ENCODE results near the gene ARRB1. TPM values are rescaled to one million over a fixed set of nuclear protein-coding genes. Genes with fewer than 3 reads are reported as not detected.
"Not testable (repeated sequence)": the region's sequence is repeated elsewhere in the genome, so short reads cannot be mapped to it uniquely, and the experiment has no call there.

ARRB1 gene
- total and polyA plus RNA-seq, 10 donors, result 11.6 to 139 (median 78.1) TPM

DNA sequence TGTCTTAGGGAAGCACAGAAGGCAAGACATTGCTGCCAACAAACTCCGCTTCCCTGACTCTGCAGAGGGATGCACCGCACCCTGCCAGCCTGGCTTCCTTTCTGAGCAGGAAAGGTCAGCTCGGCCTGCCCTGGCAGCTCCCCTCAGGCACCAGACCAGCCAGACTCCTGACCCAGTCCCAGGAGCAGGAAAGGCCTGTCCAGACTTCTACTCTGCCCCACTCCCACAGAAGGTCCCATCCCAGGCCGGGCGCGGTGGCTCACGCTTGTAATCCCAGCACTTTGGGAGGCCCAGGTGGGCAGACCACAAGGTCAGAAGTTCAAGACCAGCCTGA lies 17.7 kb downstream of the ARRB1 start:
- peaks cover 0 to 5% (median 0%) of the 10 kb centered on the region in 6 donors for H3K36me3 ChIP-seq
- no peak for DNase-seq
- peak overlapping the region in 4 of 8 donors; percentile 27 to 95 (median 66) for H3K27ac ChIP-seq
- no peaks in the 10 kb centered on the region for H3K27me3 ChIP-seq (replicated peaks in 1 of 7)
- intact Hi-C loops (cut with DNase I; ENCODE audit: low total_unique reads), result loop anchor here (5.0 kb wide), 1 partner anchor 49 kb away; no protein-coding TSS in a partner anchor
- H3K4me1 ChIP-seq, result peaks cover 42 to 95% (median 76%) of the 10 kb centered on the region in 6 donors
- H3K9me3 ChIP-seq, result no peaks in the 10 kb centered on the region
- WGBS, 5 donors, result 66 to 97% (median 72%) methylated on average over 7 of the region's 7 CpGs
- TF ChIP-seq, protein P1, sequence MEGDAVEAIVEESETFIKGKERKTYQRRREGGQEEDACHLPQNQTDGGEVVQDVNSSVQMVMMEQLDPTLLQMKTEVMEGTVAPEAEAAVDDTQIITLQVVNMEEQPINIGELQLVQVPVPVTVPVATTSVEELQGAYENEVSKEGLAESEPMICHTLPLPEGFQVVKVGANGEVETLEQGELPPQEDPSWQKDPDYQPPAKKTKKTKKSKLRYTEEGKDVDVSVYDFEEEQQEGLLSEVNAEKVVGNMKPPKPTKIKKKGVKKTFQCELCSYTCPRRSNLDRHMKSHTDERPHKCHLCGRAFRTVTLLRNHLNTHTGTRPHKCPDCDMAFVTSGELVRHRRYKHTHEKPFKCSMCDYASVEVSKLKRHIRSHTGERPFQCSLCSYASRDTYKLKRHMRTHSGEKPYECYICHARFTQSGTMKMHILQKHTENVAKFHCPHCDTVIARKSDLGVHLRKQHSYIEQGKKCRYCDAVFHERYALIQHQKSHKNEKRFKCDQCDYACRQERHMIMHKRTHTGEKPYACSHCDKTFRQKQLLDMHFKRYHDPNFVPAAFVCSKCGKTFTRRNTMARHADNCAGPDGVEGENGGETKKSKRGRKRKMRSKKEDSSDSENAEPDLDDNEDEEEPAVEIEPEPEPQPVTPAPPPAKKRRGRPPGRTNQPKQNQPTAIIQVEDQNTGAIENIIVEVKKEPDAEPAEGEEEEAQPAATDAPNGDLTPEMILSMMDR (IDR thresholded peaks at IDR 0.05 in 8 of 11, conservative IDR thresholded peaks at IDR 0.05 in 3 of 11), result no peak
- peak; percentile 21 to 68 (median 68) for TF ChIP-seq POLR2AphosphoS5 (IDR thresholded peaks at IDR 0.05)
- no peak overlapping the region for H3K4me3 ChIP-seq

DNA sequence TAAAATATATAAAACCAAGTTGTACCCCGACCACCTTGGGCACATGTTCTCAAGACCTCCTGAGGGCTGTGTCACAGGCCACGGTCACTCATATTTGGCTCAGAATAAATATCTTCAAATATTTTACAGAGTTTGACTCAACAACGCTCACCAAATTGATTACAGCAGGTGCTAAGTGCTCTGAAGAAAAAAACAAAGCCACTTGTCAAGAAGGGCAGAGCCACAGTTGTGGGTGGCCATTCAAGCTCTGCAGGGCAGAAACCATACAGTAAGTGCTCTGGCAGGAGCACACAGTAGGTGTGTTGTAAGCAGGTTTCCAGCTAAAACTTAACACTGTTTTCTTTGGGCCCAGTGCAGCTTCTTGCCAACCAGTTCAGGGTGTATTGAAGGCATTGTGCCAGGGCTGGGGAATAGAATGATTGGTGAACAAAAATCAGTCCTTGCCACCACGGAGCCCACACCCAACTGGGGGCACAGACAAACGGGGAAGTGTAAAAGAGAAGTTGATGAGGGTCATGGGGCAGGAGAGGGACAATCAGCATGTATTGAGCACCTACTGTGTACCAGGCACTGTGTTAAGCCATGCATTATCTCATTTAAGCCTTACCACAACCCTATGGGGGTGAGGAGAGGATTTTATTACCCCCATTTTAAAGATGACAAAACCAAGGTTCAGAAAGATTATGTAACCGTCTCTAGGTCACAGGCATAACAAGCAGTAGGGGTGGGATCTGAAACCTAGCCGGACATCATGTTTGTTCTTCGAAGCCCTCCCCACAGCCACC lies 18.2 kb downstream of the ARRB1 start:
- peaks cover 41 to 95% (median 76%) of the 10 kb centered on the region in 6 donors for H3K4me1 ChIP-seq
- H3K36me3 ChIP-seq, result peaks cover 0 to 5% (median 0%) of the 10 kb centered on the region in 6 donors
- DNase-seq, result no peak
- TF ChIP-seq POLR2AphosphoS5 (IDR thresholded peaks at IDR 0.05) (no peak), POLR2A (IDR thresholded peaks at IDR 0.05) (no peak)
- TF ChIP-seq, protein P1 (IDR thresholded peaks at IDR 0.05 in 8 of 11, conservative IDR thresholded peaks at IDR 0.05 in 3 of 11), result no peak
- H3K27me3 ChIP-seq (replicated peaks in 1 of 7), result no peaks in the 10 kb centered on the region
- intact Hi-C loops (cut with DNase I; ENCODE audit: low total_unique reads), result loop anchor here (5.0 kb wide), 1 partner anchor 49 kb away; no protein-coding TSS in a partner anchor
- WGBS, 5 donors, result 64 to 73% (median 66%) methylated on average over 8 of the region's 8 CpGs
- H3K27ac ChIP-seq, result peak overlapping the region in 5 of 8 donors; percentile 3 to 95 (median 38)
- no peaks in the 10 kb centered on the region for H3K9me3 ChIP-seq
- no peak overlapping the region for H3K4me3 ChIP-seq

DNA sequence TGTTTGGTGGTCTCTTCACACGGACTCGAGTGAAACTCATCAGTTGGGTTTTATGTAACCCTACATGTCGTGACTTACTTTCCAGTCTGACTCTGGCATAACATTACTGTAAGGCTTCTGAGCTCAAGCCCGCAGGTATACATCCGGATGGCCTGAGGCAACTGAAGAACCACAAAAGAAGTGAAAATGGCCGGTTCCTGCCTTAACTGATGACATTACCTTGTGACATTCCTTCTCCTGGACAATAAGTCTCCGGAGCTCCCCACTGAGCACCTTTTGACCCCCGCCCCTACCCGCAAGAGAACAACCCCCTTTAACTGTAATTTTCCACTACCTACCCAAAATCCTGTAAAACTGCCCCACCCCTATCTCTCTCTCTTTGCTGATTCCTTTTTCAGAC lies 19.7 kb downstream of the ARRB1 start:
- WGBS, 5 donors, result 87 to 95% (median 92%) methylated on average over 9 of the region's 9 CpGs
- intact Hi-C loops (cut with DNase I; ENCODE audit: low total_unique reads), result loop anchor here (5.0 kb wide), 1 partner anchor 51 kb away; no protein-coding TSS in a partner anchor
- H3K36me3 ChIP-seq; H3K27me3 ChIP-seq (replicated peaks in 1 of 7); H3K9me3 ChIP-seq; H3K4me3 ChIP-seq; H3K27ac ChIP-seq; DNase-seq: not testable (repeated sequence)
- H3K4me1 ChIP-seq, result peaks cover 33 to 85% (median 66%) of the 10 kb centered on the region in 6 donors

DNA sequence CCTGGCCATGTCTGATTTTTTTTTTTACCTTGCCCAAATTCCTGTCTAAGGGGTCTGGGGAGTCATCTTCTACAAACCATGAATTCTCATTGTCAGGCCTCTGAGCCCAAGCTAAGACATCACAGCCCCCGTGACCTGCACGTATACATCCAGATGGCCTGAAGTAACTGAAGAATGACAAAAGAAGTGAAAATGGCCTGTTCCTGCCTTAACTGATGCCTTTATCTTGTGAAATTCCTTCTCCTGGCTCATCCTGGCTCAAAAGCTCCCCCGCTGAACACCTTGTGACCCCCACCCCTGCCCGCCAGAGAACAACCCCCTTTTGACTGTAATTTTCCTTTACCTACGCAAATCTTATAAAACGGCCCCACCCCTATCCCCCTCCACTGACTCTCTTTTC lies 20.2 kb downstream of the ARRB1 start:
- peaks cover 30 to 85% (median 65%) of the 10 kb centered on the region in 6 donors for H3K4me1 ChIP-seq

DNA sequence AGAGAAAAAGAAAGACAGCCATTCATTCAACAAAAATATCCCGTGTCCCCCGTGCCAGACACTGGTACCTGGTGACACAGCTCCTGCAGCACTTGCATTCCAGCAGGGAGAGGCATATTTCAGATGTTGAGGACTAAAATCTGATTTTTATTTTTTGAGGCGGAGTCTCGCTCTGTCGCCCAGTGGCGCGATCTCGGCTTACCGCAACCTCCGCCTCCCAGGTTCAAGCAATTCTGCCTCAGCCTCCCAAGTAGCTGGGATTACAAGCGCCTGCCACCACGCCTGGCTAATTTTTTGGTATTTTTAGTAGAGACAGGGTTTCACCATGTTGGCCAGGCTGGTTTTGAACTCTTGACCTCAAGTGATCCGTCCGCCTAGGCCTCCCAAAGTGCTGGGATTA lies 20.6 kb downstream of the ARRB1 start:
- H3K27me3 ChIP-seq (replicated peaks in 1 of 7); H3K36me3 ChIP-seq; H3K4me3 ChIP-seq; H3K9me3 ChIP-seq: not testable (repeated sequence)
- peak in 1 of 3 donors; percentile 7 for TF ChIP-seq POLR2AphosphoS5 (IDR thresholded peaks at IDR 0.05)
- H3K27ac ChIP-seq, result peak overlapping the region in 4 of 8 donors; percentile 25 to 72 (median 60)
- DNase-seq, result peak; percentile 50
- peaks cover 31 to 85% (median 65%) of the 10 kb centered on the region in 6 donors for H3K4me1 ChIP-seq
- WGBS, 5 donors, result 90 to 97% (median 95%) methylated on average over 14 of the region's 14 CpGs
- intact Hi-C loops (cut with DNase I; ENCODE audit: low total_unique reads), result loop anchor here (5.0 kb wide), 1 partner anchor 51 kb away; no protein-coding TSS in a partner anchor

More for the DNA sequence above, 20.2 kb downstream of the ARRB1 start:
- not testable (repeated sequence) for H3K27me3 ChIP-seq (replicated peaks in 1 of 7); H3K4me3 ChIP-seq; H3K9me3 ChIP-seq; DNase-seq; H3K36me3 ChIP-seq
- peak overlapping the region in 1 of 8 donors; percentile 72 for H3K27ac ChIP-seq
- 92 to 96% (median 95%) methylated on average over 6 of the region's 6 CpGs for WGBS, 5 donors
- intact Hi-C loops (cut with DNase I; ENCODE audit: low total_unique reads), result loop anchor here (5.0 kb wide), 1 partner anchor 51 kb away; no protein-coding TSS in a partner anchor

Measured in spleen (tissue), 11 donors.